Effector memory CD4-positive, alpha-beta T cell (primary cell): ENCODE data around the gene LARP4.
A peak's percentile ranks its signal among the peaks of the same experiment; 100 is the strongest.

Experiments
- DNase-seq, 3 donors: peaks; one replicate each; pipeline ENCODE4 v3.0.0-alpha.2; 2020
- H3K27ac ChIP-seq: 2 replicates; pipeline ENCODE4 v1.7.0; 2013; ENCODE audit warnings: mild to moderate bottlenecking, low read length, moderate library complexity; ENCODE audit not compliant: insufficient read depth, poor library complexity, severe bottlenecking
- H3K27me3 ChIP-seq: replicated peaks from 2 replicates; pipeline ENCODE4 v1.7.0; 2013; ENCODE audit warnings: mild to moderate bottlenecking, low read length; ENCODE audit not compliant: insufficient read depth, control insufficient read depth, poor library complexity, severe bottlenecking
- H3K36me3 ChIP-seq: 2 replicates; pipeline ENCODE4 v1.7.0; 2013; ENCODE audit warnings: mild to moderate bottlenecking, low read length, moderate library complexity; ENCODE audit not compliant: control insufficient read depth, insufficient read depth
- H3K4me1 ChIP-seq: 2 replicates; pipeline ENCODE4 v1.7.0; 2013; ENCODE audit warnings: low read length, mild to moderate bottlenecking; ENCODE audit not compliant: control insufficient read depth, insufficient read depth, poor library complexity, severe bottlenecking
- H3K4me3 ChIP-seq: 2 replicates; pipeline ENCODE4 v1.7.0; 2013; ENCODE audit warnings: low read length, low read depth, mild to moderate bottlenecking; ENCODE audit not compliant: insufficient read depth, poor library complexity, severe bottlenecking
- H3K9me3 ChIP-seq: 2 replicates; pipeline ENCODE4 v1.7.0; 2013; ENCODE audit warnings: mild to moderate bottlenecking, low read length, moderate library complexity; ENCODE audit not compliant: control insufficient read depth
- total RNA-seq, 3 donors: gene quantifications; one replicate each; lab custom pipeline; 2026; lab: John Stamatoyannopoulos, UW

LARP4 gene
- total RNA-seq: 24.9 to 32.9 (median 25.2) reads per million in 3 donors

DNA sequence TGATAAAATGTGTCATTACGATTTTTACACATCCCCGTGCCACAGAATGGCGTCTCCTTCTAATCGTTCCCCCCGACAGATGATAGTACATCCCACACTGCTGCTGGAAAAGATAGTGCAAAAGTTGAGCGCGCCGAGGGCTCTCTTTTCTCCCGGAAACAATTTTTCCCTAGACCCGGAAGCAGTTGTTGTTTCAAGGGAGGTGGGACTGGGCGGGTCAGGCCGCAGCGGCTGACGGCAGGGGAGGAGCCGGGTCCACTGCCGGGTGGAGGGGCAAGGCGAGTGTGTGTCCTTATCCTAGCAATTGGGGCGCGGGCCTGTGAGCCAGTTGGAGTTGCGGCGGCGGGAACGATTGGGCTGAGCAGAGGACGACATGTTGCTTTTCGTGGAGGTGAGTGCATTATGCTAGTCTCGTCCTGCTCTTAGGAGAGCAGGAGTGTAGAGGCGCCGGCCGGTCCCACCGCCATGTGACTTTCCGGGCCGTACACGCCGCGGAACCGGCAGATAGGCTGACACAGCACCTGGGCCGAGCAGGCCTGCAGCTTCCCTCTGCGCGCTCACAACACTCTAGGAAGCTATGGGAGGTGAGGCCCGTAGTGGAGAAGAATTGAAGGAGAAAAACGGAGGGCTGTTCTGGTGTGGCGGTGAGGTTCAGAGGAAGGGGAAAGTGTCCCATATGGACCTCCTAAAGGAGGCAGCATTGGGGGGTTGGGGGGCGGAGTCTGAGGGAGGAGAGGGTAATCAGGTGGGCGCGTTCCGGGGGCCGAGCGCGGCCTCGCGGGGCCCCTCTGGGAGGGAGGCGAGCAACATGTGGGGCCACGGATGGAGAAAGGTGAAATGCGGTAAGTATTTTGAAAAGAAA lies at the start of gene LARP4:
LARP4 (plus strand) TSS at position 248 of the 862 bp plus-strand sequence; CDS start at position 374, 126 bp downstream.
- Histone ChIP-seq H3K27me3 (no peaks in the 10 kb centered on the region), H3K9me3 (no peaks in the 10 kb centered on the region), H3K4me3 (peak within 1 kb of the TSS; percentile 76), H3K36me3 (no peaks in the 10 kb centered on the region), H3K4me1 (peaks cover 7% of the 10 kb centered on the region), H3K27ac (peak within 1 kb of the TSS; percentile 75)
- DNase-seq: peak; percentile 72 to 84 (median 83)

GRCh38 chr12:50351120-50352043 lies 49.3 kb upstream of the LARP4 start:
- no peaks in the 10 kb centered on the region for H3K36me3 ChIP-seq
- DNase-seq: no peak
- H3K9me3 ChIP-seq: no peaks in the 10 kb centered on the region
- H3K27me3 ChIP-seq: no peaks in the 10 kb centered on the region
- no peak overlapping the region for H3K27ac ChIP-seq
- no peak overlapping the region for H3K4me3 ChIP-seq
- H3K4me1 ChIP-seq: peaks cover 8% of the 10 kb centered on the region

- no peaks in the 10 kb centered on the region for H3K36me3 ChIP-seq
- no peaks in the 10 kb centered on the region for H3K9me3 ChIP-seq
- peaks cover 8% of the 10 kb centered on the region for H3K4me1 ChIP-seq
- no peak for DNase-seq
- H3K27ac ChIP-seq: no peak overlapping the region
- H3K27me3 ChIP-seq: no peaks in the 10 kb centered on the region
- H3K4me3 ChIP-seq: no peak overlapping the region
Observed at GRCh38 chr12:50353404-50353803, 47.3 kb upstream of the LARP4 start.

- no peaks in the 10 kb centered on the region for H3K36me3 ChIP-seq
- no peaks in the 10 kb centered on the region for H3K27me3 ChIP-seq
- peak overlapping the region; percentile 6 for H3K4me3 ChIP-seq
- H3K9me3 ChIP-seq: no peaks in the 10 kb centered on the region
- DNase-seq: no peak
- no peak overlapping the region for H3K27ac ChIP-seq
- H3K4me1 ChIP-seq: peaks cover 8% of the 10 kb centered on the region
Observed at GRCh38 chr12:50353869-50354593, 46.7 kb upstream of the LARP4 start.

- H3K4me1 ChIP-seq: peaks cover 8% of the 10 kb centered on the region
- no peak overlapping the region for H3K4me3 ChIP-seq
- no peak for DNase-seq
- H3K9me3 ChIP-seq: no peaks in the 10 kb centered on the region
- no peak overlapping the region for H3K27ac ChIP-seq
- no peaks in the 10 kb centered on the region for H3K27me3 ChIP-seq
- H3K36me3 ChIP-seq: no peaks in the 10 kb centered on the region
Observed at GRCh38 chr12:50354908-50355307, 45.8 kb upstream of the LARP4 start.

DNA sequence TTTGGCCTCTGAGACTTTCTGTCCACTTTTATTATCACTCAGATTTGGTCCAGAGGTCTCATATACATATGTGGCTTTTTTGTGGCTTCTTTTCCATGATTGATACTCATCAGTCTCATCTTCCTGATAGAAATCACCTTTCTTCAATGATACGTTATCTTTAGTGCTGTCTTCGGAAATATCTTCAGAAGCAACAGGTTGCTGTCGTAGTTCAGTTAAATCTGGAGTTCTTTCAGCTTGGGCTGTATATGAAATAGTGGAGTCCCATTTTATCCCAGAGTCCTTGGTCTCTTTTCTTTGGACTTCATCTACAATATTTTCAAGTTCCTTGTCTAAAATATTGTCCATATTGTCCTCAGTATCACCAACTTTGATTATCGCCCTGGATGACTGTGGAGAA lies 45.3 kb upstream of the LARP4 start:
- Histone ChIP-seq H3K4me1 (peaks cover 8% of the 10 kb centered on the region), H3K9me3 (no peaks in the 10 kb centered on the region), H3K36me3 (no peaks in the 10 kb centered on the region), H3K27ac (no peak overlapping the region), H3K4me3 (no peak overlapping the region), H3K27me3 (no peaks in the 10 kb centered on the region)
- no peak for DNase-seq

GRCh38 chr12:50362671-50363070 lies 38.0 kb upstream of the LARP4 start:
- Histone ChIP-seq H3K9me3 (no peaks in the 10 kb centered on the region), H3K36me3 (no peaks in the 10 kb centered on the region), H3K4me3 (no peak overlapping the region), H3K4me1 (no peaks in the 10 kb centered on the region), H3K27ac (no peak overlapping the region), H3K27me3 (no peaks in the 10 kb centered on the region)
- DNase-seq: no peak

- no peaks in the 10 kb centered on the region for H3K4me1 ChIP-seq
- DNase-seq: no peak
- no peaks in the 10 kb centered on the region for H3K36me3 ChIP-seq
- H3K4me3 ChIP-seq: no peak overlapping the region
- no peak overlapping the region for H3K27ac ChIP-seq
- no peaks in the 10 kb centered on the region for H3K9me3 ChIP-seq
- no peaks in the 10 kb centered on the region for H3K27me3 ChIP-seq
Observed at GRCh38 chr12:50363141-50363540, 37.5 kb upstream of the LARP4 start.

DNA sequence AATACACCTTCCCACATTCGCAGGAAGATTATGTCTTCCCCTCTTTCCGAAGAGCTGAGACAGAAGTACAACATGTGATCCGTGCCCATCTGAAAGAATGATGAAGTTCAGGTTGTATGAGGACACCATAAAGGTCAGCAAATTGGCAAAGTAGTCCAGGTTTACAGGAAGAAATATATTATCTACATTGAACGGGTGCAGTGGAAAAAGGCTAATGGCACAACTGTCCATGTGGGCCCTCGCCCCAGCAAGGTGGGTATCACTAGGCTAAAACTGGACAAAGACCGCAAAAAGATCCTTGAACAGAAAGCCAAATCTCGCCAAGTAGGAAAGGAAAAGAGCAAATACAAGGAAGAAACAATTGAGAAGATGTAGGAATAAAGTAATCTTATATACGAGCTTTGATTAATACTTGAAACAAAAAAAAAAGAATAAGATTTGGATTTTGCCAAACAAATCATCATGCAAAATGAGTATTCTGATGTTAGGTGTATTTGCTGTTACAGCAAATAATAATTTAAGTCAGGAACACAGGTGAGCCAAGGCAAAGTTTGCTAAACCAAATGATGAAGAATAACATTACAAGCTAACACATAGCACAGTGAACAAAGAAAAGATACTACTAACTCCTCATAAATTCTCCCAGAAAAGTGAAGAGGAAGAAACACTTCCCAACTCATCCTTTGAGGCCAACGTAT lies 34.8 kb upstream of the LARP4 start:
- no peaks in the 10 kb centered on the region for H3K36me3 ChIP-seq
- H3K4me1 ChIP-seq: no peaks in the 10 kb centered on the region
- no peaks in the 10 kb centered on the region for H3K9me3 ChIP-seq
- DNase-seq: no peak
- H3K4me3 ChIP-seq: no peak overlapping the region
- no peak overlapping the region for H3K27ac ChIP-seq
- no peaks in the 10 kb centered on the region for H3K27me3 ChIP-seq
